Anterior cingulate cortex (tissue), 58 donors: ENCODE measurements around the gene ADIPOR2.
"Not testable (repeated sequence)": the region's sequence is repeated elsewhere in the genome, so short reads cannot be mapped to it uniquely, and the experiment has no call there.

Source experiments
- DNase-seq, 58 donors: peaks; one replicate each; lab custom pipeline; 2025; lab: John Stamatoyannopoulos, UW

ADIPOR2 gene

DNA sequence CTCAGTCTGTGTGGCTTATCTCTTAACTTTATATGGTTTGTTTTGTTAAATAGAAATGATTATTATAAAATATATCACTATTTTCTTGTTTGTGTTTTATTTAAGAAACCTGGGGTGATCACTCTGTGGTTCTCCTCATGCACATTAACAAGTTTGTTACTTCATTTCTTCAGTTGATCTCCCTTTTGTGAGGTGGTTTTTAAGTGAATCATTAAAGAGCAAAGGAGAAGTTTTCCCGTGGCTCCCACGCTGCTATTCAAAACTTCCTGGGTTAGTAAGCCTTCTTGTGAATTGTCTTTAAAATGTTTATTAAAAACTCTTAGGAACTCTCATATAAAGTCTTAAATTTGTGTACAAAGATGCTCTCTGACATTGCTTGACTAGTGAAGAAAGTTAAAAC, 11.8 kb downstream of the ADIPOR2 start:
- no peak for DNase-seq

DNA sequence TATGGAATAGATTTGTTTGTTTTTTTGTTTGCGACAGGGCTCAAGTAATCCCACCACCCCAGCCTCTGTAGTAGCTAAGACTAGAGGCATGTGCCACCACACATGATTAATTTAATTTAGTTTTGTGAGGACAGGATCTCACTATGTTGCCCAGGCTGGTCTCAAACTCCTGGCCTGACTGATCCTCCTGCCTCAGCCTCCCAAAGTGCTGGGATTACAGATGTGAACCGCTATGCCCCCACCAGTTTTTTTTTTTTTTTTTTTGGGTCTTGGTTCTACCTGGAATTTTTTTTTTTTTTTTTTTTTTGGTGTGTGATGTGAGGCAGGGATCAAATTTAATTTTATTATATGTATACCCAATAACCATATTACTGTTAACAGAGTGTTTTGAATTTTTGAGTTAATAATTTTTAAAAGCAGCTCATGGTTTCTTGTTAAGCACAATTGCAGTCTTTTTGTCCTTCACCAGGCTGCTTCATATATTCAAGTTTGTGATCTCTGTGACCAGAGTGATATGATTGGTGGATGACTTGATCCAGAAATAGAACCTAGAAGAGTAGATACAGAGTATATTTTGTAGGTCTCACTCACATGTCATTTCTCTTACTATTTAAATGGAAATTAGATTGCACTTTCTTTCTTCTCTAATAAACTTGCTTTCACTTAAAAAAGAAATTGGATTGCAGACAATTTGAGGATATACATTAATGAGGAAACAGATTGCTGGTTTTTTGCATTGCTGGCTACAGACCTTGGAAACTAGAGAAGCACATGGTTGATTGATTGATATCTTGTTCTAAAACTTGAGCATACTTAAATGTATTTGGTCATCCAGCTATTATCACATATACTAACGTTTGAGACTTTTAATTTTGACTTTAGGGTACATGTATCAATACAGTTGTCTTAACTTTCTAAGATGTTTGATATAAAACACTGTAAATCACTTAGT, 13.2 kb downstream of the ADIPOR2 start:
- DNase-seq = no peak

DNA sequence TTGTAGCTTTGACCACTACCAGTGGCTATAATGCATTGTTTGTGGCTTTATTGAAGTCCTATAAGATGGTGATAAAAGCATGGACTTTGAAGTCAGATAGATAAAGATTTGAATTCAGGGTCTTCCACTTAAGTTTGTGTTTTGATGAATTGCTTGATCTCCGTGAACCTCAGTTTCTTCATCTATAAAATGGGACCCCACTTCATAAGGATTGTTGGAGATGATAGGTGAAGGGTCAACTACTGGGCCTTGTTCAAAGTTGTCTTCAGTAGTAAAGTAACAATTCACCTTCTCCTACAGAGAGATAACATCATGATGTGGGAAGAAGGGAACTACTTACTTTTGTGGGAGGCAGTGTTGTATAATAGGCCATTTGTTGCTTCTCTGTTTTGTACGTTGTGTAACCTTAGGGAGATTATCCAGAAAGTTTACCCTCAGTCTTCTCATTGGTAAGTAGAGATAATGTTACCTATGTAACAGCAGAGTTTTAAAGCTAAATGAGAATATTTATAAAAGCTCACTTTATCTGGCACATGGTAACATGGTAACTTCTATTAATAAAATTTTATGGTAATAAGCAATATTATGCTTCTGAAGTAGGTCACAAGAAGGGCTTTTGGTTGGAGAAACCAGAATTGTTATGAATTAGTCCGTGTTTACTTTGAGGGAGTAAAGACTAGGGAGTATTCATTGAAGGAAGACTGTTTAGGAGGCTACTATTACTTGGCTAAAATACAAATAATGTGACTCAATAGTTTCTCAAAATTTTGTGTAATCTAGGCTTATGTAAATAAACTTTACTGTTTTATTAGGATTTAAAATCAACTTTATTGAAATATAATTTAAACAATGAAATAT, 15.1 kb downstream of the ADIPOR2 start:
- DNase-seq = no peak

DNA sequence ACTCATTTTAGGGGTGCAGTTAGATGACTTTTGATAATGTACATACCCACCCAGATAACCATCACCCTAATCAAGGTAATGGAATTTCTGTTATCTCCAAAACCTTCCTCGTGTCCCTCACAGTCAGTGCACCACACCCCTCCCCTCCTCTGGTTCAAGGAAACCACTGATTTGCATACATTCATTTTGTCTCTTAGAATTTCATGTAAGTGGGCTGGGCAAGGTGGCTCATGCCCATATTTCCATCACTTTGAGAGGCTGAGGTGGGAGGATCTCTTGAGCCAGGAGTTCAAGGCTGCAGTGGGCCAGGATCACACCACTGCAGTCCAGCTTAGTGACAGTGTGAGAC, 15.7 kb downstream of the ADIPOR2 start:
- no peak for DNase-seq

DNA sequence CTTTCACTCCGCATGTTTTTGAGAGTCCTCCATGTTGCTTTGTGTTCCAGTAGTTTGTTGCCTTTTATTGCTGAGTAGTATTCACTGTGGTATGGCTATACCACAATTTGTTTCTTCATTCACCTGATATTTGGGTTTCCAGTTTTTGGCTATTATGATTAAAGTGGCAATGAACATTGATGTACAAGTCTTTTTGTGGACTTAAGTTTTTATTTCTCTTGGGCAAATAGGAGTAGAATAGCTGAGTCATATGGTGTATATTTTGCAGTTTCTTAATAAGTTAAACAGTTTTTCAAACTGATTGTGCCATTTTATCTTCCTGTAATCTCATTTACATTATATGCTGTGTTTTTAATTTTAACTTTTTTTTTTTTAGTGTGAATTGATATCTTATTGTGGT, 16.2 kb downstream of the ADIPOR2 start:
- no peak for DNase-seq

DNA sequence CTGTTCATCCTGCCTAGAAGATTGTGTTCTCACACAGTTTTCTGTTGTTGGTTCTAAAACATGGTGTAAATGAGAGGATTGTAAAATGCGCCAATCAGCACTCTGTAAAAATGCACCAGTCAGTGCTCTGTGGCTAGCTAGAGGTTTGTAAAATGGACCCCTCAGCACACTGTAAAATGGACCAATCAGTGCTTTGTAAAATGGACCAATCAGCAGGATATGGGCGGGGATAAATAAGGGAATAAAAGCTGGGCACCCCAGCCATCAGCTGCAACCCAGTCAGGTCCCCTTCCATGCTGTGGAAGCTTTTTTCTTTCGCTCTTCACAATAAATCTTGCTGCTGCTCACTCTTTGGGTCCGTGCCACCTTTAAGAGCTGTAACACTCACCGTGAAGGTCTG, 19.1 kb downstream of the ADIPOR2 start:
- not testable (repeated sequence) for DNase-seq

DNA sequence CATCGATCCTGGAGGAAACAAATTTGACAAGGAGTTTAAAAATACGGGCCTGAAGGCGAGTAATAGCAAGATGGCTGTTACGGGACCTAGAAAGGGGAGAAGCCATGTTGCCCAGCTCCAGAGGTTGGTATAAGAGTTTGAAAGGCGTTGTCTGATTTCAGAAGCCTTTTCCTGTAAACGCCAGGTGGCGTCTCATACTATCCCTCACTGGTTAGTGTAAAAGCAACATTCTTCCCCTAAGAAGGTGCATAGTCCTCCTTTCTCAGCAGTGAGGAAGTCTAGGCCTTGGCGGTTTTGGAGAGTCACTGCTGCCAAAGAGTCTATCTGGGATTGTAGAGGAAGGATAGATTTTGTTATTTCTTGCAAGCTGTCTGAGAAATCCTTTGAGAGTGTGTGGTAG, 20.0 kb downstream of the ADIPOR2 start:
- DNase-seq = not testable (repeated sequence)

DNA sequence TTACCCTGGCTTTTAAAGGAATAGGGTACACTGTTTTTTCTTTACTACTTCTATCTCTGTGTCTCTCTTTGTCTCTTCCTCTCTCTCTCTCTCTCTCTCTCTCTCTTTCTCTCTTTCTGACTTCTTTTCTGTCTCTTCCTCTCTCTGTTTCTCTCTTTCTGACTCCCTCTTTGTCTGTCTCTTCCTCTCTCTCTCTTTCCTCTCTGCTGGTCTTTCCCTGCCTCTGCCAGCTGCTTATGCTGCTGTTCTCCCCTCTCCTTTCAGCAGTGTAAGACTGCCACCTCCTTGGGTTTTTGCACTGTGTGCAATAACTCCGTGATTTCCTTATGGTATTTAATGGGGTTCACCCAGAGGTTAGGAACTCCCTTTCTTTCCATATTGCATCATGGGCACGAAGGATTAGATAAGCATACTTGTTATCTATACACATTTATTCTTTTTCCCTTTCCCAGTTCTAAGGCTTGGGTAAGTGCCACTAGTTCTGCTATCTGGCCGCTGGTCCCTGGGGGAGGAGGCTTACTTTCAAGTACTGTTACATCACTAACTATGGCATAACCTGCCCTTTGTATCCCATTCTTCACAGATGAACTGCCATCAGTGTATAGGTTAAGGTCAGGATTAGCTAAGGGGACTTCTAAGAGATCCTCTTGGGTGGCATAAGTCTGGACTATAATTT, 20.8 kb downstream of the ADIPOR2 start:
- DNase-seq = not testable (repeated sequence)

DNA sequence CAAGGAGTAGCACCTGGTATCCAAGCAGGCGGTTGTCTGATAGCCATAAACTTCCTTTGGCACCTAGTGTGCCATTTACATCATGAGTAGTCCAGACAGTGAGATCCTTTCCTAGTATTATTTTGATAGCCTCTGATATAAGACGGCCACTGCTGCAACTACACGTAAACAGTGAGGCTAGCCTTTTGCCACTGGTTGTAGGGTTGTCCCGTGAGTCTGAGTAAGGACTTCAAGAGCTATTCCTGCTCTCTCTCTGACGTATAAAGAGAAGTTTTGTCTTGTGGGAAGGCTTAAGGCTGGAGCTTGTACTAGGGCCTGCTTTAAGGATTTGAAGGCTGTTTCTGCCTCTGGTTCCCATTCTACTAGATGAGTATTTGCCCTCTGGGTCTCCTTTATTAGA, 21.4 kb downstream of the ADIPOR2 start:
- DNase-seq = not testable (repeated sequence)

DNA sequence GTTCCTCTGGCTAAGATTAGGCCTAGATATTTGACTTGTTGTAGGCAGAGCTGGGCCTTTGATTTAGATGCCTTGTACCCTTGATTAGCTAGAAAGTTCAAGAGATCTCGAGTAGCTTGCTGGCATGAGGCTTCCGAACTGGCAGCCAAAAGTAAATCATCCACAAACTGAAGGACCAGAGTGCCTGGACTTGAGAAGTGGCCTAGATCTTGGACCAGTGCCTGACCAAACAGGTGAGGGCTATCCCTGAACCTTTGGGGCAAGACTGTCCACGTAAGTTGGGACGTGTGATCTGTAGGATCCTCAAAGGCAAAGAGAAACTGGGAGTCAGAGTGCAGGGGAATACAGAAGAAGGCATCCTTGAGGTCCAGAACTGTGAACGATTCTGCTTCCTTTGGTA, 22.0 kb downstream of the ADIPOR2 start:
- not testable (repeated sequence) for DNase-seq

DNA sequence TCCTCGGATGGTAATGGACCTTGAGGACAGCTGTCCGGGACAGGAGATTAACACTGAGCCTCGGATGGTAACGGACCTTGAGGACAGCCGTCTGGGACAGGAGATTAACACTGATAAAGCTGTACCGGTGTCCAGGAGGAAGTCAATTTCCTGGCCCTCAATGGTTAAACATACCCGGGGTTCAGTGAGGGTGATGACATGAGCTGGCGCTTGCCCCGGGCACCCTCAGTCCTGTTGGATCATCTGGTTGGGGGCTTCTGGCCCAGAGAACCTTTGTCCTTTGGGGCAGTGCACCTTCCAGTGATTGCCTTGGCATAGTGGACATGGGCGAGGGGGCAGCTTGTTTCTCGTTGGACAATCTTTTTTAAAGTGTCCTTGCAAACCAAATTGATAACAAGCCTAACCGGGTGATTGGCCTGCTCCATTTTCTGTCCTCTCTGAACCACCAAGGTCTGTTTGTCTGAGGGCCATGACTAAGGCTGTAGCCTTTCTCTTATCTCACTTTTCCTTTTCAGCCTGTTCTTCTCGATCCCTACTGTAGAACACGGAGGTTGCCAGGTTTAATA, 23.0 kb downstream of the ADIPOR2 start:
- DNase-seq = not testable (repeated sequence)

DNA sequence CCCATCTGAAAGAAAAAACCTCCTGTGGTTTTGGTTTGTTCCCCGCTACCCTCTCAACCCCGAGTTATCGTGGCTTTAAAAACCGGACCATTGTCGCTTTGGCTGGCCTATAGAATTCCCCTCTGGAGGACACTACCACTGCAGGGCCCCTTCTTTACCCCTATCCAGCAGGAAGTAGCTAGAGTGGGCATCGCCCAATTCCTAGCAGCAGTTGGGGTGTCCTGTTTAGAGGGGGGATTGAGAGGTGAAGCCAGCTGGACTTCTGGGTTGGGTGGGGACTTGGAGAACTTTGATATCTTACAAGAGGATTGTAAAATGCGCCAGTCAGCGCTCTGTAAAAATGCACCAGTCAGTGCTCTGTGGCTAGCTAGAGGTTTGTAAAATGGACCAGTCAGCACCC, 24.6 kb downstream of the ADIPOR2 start:
- DNase-seq = not testable (repeated sequence)

DNA sequence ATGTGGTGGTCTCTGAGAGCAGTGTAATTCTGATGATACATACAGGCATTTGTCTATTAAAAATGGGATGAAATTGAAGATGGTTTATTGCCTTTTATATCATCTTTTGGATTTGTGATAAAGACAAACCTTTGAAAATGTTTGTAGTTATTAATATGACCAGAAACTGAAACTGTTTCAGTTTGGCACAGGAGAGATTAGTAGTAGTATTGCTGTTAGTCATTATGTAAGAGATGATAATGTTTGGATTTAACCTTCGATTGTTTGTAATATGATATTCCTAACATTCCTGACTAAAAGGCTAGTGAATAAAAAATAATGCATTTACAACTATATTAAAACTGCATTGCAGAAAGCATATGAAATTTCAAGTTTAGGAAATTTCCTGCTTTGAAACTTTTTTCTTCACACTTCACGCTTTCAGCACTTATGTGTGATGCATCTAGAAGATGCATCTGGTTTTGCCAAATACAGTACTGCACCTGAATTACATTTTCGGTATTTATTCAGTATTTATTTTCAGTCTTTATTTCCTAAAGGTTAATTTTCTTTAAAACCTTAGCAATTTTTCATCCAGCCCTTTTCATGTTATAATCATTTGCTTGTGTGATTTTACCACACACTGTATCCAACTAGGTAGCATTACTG, 25.5 kb downstream of the ADIPOR2 start:
- no peak for DNase-seq

DNA sequence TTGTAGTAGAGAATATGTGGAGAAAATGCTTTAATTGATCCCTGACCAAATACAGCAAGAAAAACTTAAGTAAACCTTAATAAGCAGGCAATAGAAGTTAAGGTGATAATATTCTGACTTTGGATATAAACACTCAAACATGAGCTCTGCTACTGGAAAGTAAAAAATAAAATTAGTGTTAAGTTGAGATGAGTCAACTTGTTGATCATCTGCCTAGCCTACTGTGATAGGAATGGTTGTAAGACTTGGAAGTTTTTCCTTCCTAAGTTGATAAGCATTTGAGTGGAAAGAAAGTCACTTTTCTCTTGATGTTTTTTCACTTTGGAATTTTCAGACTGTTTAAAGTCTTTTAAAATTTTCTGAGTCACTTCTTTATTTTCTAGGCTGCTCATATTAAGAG, 26.0 kb downstream of the ADIPOR2 start:
- no peak for DNase-seq

DNA sequence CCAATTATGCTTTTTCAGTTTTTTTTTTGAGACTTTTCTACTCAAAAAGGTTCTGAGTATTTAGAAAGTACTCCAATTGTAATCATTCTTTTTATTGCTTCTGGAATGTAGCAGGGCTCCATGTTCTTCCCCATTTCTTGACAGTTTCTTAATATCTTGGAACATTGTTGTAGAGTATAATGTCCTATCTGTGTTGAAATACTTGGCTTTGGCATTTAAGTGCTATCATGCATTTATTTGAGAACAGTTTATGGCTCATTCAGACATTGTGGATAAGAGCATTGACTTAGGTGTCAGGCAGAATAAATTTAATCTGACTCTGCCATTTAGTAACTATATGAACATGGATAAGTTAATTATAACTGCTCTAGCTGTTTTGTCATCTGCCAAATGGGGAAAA, 28.3 kb downstream of the ADIPOR2 start:
- no peak for DNase-seq

DNA sequence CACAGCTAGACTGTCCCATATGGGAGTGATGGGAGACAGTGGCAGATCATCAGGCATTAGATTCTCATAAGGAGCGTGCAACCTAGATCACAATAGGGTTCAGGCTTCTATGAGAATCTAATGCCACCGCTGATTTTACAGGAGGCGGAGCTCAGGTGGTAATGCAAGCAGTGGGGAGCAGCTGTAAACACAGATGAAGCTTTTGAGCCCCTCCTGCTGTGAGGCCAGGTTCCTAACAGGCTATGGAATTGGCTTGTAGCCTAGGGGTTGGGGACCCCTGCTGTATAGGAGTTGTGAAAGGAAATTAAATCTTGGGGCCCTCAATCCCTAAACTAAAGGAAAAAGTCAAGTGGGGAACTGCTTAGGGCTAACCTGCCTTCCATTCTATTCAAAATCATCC, 29.6 kb downstream of the ADIPOR2 start:
- no peak for DNase-seq

DNA sequence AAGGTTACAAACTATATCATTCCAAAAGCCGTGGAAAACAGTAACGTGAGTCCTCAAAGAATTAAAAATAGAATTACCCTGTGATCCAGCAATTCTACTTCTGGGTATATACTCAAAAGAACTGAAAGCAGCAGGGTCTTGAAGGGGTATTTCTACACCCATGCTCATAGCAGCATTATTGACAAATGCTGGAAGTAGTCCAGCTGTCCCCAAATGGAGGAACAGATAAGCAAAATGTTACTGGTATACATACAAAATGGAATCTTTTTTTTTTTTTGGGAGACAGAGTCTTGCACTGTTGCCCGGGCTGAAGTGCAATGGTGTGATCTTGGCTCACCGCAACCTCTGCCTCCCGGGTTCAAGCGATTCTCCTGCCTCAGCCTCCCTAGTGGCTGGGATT, 32.9 kb downstream of the ADIPOR2 start:
- DNase-seq = no peak

DNA sequence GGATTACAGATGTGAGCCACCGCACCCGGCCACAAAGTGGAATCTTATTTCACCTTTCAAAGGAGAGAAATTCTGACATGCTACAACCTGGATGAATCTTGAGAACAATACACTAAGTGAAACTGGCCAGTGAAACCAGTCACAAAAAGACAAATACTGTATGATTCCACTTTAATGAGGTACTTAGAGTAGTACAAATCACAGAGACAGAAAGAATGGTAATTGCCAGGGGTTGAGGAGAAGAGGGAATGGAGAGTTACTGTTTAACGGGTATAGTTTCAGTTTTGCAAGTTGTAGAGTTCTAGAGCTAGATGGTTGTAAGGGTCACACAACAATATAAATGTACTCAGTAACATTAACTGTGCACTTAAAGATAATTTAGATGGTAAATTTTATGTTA, 33.4 kb downstream of the ADIPOR2 start:
- DNase-seq = no peak

DNA sequence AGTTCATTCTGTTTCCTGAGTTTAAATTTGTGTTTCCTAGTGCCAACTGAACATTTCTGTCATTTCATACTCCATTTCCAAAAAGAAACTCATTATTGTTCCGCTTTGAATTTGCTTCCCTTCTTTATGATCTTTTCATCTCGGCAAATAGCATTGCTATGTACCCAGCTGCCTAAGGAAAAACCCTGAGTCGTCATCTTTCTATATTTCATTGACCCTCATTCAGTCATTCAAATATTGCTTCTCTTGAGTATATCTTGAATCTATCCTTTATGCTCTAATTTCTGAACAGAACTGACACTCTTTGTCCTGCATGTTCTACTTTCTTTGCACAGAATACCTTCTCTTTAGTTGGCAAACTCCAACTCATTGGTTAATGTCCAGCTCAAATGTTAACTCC, 35.9 kb downstream of the ADIPOR2 start:
- DNase-seq = no peak

DNA sequence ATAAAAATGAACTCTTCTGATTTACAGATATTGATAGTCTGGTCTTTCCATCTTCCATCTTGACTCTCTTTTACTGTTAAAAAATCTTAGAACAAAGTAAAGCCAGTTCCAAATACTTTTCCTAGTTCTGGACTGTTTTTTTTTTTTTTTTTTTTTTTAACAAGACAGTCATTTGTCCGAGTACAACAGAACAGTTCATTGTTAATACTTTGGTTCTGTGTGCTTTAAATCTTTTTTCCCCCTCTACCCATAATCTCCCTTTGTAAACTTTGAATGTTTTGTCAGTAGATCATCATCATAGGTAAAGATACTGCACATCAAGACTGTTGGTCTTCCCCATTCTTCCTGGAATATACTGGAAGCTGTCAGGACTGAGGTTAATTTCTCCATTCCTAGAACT, 38.0 kb downstream of the ADIPOR2 start:
- no peak for DNase-seq
